ENCODE data around the gene POFUT2.

Gene POFUT2

DNA sequence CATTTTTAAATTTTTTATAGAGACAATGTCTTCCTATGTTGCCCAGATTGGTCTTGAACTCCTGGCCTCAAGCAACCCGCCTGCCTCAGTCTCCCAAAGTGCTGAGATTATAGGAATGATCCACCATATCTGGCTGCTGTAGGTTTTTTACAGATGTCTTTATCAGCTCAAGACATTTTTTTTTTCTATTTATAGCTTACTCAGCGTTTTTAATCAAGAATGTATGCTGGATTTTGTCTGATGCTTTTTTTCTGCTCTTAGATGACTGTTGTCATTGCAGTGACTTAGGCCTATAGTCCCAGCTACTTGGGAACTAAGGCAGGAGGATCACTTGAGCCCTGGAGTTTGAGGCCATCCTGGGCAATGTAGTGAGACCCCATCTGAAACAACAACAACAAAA lies 72.5 kb downstream of the POFUT2 start:
- Histone ChIP-seq H3K4me3 (ENCODE audit: insufficient read length, low read depth) (no peak overlapping the region), H3K9me3 (ENCODE audit: insufficient read depth, low read length) (peaks cover 29% of the 10 kb centered on the region), H3K27me3 (ENCODE audit: insufficient read depth, insufficient read length) (no peaks in the 10 kb centered on the region), H3K4me1 (ENCODE audit: insufficient read depth, insufficient read length) (peaks cover 4% of the 10 kb centered on the region), H3K36me3 (ENCODE audit: insufficient read depth, insufficient read length, low read length) (peaks cover 14% of the 10 kb centered on the region), H3K9ac (ENCODE audit: insufficient read length, low read depth) (no peak overlapping the region)
- TF ChIP-seq YY1 (IDR thresholded peaks at IDR 0.05; ENCODE audit: insufficient read depth, insufficient read length) (no peak), ZNF274 (IDR thresholded peaks at IDR 0.05; ENCODE audit: low read depth, low read length) (no peak), SUZ12 (IDR thresholded peaks at IDR 0.05; ENCODE audit: extremely low read depth, insufficient read depth, insufficient read length) (no peak)
- no peak for DNase-seq (ENCODE audit: low read depth, low spot score)
